ENCODE data around the gene KSR2.
"Not testable (repeated sequence)": the region's sequence is repeated elsewhere in the genome, so short reads cannot be mapped to it uniquely, and the experiment has no call there.

Gene KSR2

DNA sequence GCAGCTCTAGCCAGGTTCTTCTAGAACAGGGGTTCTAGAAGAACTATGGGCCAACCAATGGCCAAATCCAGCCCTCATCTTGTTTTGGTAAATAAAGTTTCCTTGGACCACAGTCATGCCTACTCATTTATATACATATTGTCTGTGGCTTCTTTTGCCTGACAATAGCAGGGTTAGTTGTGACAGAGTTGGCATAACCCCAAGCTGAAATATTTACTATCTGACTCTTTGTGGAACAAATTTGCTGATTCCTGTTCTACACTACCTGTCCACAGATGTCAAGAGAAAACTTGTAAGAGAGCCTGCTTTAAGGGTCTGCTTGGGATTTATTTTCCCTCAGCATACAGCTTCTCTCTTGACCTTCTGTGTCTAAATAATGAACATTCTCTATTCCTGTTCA is 289.0 kb downstream of the KSR2 start:
- no peak for DNase-seq

DNA sequence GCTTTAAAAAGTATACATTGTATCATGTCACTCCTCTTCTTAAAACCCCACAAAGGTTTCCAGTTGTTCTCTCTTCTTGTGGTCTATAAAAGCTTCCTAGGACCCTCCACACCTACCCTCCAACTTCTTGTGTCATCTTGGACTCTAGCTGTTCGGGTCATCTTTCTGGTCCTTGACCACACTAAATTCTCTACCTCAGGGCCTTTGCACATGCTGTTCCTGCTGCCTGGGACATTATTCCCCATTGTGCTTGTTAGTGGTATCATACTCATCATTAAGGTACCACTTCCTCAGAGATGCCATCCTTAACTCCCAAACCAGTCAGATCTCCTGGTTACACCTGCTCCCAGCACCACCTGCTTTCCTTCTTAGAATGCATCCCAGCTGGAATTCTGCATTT is 294.0 kb downstream of the KSR2 start:
- DNase-seq: no peak

DNA sequence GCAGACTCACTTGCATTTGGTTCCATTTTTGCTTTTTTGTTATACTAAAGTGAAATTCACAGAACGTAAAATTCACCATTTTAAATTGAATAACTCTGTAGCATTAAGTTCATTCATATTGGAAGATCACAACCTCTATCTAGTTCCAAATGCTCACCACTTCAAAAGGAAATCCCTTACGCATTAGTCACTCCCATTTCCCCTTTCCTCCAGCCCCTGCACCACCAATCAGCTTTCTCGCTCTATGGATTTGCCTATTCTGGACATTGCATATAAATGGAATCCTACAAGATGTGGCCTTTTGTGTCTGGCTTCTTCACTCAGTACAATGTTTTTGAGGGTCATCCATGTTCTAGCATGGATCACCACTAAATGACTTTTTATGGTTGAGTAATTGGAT is 294.5 kb downstream of the KSR2 start:
- DNase-seq: no peak

DNA sequence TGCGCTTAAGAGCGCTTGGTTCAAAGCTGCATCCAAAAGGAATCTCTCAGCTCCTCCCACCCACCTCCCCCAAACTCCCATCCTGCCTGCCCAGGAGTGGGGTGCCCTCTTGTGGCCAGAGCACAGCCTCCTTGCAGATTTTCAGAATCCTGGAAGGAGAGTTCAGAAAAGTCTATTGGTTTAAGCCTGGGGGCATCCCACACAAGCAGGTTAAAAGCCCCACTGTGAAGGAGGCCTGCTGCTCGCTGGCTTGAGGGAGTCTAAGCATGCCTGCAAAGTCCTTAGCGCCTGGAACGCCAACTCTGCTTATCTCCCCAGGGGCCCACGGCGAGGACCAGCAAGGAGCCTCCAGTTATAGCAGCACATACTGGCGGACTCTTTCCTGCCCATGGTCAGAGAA is 297.1 kb downstream of the KSR2 start:
- no peak for DNase-seq

DNA sequence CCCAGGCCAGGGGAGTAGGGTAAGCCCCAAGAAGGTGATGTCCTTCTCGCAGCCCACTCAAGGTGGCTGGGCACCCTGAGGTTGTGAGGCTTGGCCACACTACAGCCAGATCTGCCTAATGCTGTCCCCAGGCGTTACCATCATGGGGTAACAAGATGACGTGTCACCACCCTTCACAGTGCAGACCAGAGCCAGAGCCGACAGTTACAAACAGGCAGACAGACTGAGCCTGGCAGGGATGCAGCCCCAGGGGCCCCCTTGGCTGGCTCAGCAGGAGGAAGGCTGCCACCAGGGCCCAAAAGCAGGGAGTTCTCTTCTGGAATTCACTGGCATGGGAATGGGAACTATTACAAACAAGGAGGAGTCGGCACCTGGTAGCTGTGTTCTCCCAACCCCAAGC is 304.6 kb downstream of the KSR2 start:
- no peak for DNase-seq

DNA sequence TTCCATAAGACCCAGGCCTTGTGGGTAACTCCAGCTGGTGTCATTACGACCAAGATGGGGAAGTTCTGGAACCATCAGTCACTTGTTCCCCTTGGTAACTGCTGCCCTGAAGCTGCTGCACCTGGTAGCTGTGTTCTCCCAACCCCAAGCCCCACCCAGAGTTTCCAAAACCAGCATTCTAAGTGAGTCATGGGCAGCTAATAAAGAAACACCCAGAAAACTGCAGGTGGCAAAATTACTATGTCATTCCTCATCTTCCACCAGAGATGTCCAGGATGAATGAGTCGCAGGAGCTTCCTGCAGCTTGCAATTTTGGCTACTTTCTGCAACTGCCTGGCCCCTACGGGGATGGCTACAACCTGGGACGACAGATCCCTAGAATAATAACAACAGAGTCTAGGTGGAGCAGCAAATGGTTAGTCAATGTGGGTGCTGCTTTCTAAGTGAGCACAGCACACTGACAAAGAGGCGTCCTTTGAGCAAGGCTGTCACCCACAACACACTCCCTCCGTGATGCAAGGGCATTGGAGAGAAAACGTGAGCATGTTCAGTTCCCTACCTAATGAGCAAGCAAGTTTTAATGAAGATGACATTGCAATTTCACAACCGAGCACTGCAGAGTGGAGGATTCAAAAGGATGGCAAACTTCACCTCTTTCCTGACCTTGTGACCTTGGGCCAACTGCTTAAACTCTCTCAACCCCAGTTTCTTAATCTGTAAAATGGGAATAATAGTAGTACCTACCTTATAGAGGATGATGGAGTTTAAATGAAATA is 306.0 kb downstream of the KSR2 start:
- no peak for DNase-seq

DNA sequence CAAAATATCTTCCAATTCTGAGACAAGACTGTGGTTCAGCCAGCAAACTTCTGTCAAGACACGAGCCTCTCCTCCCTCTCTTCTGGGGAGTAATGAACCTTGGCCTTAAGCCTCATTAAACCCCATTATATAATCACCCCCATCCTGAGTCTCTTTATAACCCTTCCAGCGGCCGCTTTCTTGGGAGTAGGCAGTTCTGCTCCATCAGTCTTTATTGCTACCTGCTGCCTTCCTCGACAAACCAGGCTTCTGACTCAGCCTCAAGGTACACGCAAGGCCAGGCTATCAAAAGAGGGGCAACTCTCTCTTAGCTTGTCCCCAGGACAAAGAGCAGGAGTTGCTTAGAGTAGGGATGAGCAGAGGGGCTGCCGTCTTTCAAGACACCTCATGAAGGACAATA is 306.6 kb downstream of the KSR2 start:
- DNase-seq: no peak

DNA sequence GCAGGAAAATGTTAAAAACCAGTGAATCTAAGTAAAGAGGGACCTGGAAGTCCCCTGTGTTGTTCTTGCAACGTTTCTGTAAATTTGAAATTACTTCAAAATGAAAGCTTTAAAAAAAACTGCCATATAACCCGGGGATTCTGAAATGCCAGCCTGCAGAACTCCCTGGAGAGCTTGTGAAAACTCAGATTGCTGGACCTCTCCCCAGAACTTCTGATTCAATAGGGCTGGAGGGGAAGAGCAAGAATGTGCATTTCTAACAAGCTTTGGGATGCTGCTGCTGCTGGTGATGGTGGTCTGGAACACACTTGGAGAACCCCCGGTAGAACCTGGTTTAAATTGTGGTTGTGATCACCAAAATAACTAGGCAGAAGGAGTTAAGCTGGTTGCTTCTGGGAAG is 307.3 kb downstream of the KSR2 start:
- DNase-seq: no peak

DNA sequence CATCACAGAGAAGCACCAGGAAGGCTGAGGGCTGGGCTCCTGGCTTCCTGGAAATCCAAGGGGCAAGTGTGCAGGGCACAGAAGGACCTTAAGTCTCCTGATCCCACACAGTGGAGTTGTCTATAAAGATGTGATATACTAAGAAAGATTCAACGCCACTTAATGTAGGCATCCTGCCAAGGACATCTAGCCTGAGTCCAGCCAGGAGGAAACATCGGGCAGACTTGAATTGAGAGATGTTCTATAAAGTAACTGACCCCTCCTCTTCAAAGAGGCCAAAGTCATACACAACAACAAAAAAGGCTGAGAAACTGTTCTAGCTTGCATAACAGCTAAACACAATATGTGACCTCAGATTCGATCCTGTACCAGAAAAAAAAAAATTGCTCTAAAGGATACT is 307.9 kb downstream of the KSR2 start:
- DNase-seq: no peak

DNA sequence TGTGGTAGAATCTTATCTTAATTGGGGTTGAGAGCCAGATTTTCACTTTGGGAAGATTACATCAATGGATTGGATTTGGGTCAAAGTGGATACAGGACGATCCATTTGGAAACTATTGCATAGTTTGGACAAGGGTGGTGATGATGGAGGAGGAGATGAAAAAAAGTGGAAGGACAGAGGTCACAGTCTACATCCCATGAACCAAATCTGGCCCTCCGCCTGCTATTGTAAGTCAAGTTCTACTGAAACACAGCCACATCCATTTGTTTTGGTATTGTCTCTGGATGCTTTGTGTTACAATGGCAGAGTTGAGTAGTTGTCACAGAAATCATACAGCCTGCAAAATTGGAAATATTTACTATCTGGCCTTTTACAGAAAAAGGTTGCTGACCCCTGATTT is 310.6 kb downstream of the KSR2 start:
- DNase-seq: no peak

DNA sequence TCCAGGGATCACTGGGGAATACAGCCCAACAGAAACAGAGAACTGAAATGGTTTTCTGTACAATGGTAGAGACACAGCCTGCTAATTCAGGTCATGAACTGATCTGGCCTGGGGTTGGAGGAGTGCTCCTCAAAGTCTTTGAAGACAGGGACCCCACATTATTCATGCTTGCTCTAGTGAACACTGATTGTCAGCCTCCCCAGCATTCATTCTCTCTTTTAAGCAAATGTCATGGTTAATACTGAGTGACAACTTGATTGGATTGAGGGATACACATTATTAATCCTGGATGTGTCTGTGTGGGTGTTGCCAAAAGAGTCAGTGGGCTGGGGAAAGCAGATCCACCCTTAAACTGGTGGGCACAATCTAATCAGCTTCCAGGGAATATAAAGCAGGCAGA is 319.0 kb downstream of the KSR2 start:
- DNase-seq: no peak

DNA sequence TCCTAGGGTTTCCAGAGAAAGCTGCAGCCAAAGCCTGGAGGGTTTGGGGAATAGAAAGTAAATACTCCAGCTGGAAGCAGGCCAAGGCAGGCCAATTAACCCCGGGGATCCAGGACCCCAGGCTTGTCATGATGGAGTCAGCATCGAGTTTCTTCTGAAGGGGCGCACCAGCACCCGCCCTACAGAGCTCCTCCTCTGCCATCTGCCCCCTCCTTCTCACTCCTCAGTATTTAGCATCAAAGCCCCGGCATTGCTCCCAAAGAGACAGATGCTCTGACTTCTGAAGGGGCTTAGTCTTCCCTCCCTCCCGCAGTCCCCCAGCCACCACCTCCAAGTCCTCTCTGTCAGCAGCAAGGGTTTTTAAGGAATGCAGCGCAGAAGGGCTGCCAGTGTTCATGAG is 322.3 kb downstream of the KSR2 start:
- DNase-seq: no peak

DNA sequence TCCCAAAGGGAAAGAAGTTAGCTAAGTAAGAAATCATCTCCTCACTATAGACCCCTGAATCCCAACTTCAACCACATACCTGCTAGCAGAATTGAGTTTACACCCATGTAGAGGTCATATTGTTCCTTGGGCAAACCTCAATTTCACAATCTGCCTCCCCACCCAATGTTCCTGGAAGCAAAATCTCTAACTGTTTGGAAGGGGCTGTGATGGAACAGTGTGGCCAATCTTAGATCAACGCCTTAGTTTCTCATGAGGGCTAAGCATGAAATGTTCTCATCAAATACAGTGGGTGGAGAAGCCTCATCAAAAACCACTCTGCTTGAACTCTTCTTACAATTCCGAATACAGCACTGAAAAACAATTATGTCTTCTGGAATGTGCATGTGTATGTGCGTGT is 323.3 kb downstream of the KSR2 start:
- DNase-seq: no peak

DNA sequence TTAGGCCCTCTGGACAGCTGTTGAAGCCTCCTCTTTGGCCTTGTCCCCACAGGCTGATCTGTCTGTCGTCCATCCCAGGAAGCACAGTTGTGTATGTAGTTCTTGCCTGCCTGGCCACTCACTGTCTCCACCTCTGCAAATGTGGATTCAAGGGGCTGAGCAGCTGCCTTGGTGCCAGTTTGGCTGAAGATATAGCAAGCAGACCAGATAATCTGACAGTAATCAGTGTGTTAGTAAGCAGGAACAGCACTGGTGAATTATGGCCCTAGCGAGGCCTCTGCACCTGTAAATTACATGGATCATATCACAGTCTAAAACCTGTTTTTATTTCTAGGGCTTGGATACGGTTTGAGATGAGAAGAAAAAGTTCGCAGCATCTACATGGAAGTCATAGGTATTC is 324.8 kb downstream of the KSR2 start:
- no peak for DNase-seq

DNA sequence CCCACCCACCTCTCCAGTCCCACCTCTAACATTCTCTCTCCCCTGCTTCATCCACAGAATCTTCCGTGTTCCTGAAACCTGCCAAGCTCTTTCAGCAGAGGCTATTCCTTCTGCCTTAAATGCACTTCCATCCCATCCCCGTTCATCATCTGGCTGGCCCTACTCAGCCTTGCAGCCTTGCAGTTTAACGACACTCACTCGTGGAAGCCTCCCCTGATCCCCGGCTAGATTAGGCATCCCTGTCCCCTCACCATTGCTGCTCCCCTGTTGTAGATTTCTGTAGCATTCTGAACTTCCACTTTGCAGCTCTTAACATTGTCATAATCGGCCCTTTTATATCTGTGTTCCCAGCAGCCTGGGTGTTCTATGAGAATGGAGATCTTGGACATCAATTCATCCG is 326.9 kb downstream of the KSR2 start:
- DNase-seq: no peak

DNA sequence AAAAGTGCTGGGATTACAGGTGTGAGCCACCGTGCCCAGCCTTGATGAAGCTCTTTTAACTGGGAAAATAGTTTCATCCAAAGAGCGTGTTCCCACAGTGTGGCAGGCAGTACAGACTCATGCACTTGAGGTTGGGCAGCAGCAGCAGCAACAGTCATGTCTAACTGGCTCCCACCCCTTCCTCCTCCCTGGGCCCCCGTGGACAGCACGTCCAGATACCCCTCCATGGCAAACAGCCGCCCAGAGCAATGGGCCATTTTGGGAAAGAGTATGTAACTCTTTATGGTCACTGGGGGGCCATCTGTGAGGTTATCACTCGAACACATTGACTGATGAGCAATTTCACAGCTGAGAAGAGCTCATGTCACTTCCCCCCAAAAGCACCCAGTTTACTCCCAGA is 328.3 kb downstream of the KSR2 start:
- DNase-seq: no peak

DNA sequence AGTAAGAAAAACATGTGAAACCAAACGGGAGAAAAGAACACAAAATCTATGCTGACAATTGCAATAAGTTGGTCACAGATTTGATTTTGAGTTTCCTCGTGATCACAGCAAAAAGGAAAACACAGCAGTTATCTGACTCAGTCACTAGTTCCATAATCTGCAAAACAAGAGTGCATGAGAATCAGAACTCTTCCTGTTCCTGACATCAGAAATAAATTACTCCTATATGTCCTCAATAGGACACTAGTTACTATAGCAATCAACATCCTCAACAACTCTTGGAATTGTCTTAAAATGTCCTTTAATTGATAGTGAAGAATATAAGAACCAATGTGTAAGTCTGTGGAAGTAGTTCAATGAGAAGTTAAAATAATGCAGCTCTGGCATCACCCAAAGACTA is 339.3 kb downstream of the KSR2 start:
- no peak for DNase-seq

DNA sequence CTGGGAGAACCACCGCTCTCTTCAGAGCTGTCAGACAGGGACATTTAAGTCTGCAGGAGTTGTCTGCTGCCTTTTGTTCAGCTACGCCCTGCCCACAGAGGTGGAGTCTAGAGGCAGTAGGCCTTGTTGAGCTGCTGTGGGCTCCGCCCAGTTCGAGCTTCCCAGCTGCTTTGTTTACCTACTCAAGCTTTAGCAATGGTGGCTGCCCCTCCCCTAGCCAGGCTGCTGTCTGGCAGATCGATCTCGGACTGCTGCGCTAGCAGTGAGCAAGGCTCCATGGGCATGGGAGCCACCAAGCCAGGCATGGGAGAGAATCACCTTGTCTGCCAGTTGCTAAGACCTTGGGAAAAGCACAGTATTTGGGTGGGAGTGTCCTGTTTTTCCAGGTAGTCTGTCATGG is 340.1 kb downstream of the KSR2 start:
- DNase-seq: not testable (repeated sequence)

DNA sequence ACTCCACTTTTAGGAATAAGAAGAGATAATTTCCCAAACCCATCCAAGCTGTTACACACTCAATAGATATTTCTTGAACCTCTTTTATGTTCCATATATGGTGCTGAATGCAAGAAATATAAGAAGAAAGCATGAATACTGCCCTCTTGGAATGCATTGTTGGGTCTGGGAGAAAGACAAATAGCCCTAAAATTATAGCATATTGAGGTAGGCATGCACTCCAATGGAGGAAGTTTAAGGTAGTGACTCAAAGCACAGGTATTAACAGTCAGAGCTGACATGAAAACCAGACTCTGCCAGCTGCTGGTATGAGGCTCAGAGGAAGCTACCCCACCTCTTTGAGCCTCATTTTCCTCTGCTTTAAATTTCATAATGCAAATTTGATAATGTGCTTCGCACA is 346.0 kb downstream of the KSR2 start:
- no peak for DNase-seq

DNA sequence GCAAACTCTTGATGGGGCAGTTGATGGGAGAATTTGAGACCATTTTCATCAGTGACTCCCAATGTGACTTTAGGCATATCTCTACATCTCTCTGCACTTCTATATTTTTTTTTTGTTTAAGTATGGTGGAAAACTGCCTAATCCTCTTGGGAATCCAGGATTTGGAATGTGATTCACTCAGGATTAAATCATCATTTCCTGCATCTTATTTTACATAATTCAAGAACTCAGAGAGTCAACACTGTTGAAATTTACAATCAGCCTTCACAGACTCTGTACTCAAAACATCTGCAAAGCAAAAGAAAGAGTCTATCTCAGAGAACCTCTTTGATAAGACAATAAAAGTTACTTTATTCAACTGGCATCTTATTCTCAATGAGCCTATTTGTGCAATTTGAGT is 346.7 kb downstream of the KSR2 start:
- DNase-seq: no peak

DNA sequence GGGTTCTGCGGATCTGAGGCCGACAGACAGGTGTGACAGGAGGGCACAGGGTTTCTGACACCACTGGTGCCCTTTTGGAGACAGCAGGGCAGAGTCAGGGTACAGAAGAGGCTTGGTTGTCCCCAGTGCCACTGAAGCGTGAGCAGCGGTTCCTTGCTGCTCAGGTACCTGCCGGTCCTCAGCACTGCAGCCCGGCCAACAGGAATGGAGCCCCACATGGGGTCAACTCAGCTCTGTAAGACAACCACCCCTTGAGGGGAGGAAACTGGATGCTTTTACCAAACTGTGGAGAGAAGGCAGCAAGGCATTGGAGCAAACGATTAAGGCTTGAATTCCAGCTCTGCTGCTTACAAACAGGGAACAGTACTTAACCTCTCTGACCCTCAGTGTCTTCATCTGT is 361.0 kb downstream of the KSR2 start:
- no peak for DNase-seq

DNA sequence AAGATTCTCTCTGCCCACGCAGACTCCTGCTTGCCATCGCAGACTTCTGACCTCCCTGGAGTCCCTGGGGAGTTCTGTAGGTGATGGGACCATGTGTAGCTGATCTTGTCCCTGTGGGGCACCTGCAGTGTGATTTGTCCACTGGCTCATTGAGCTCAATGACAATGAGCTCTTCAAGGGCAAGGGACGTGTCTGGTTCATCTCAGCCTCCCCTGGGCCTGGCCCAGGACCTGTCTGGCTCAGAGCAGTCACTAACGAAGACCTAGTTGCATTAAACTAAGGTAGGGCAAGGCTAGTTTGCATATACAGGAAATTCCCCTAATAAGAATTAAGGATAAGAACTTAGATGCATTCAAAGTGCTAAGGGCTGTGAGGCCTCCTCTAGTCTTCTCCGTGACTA is 361.8 kb downstream of the KSR2 start:
- DNase-seq: no peak

DNA sequence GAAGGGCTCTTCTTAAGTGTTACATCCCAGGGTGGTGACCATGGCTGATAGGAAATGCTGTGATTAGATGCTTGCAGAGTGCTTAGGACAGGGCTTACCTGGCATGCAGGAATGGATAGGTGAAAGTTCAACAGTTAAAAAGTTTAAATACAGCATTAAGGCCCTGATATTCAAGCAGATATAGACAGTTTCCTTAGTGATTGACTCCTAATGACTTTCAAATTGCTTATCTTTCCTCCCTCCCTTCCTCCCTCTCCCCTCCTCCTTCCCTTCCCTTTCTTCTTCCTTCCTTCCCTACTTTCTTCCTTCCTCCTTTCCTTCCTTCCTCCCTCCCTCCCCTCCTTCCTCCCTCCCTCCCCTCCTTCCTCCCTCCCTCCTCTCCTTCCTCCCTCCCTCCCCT is 362.8 kb downstream of the KSR2 start:
- no peak for DNase-seq

DNA sequence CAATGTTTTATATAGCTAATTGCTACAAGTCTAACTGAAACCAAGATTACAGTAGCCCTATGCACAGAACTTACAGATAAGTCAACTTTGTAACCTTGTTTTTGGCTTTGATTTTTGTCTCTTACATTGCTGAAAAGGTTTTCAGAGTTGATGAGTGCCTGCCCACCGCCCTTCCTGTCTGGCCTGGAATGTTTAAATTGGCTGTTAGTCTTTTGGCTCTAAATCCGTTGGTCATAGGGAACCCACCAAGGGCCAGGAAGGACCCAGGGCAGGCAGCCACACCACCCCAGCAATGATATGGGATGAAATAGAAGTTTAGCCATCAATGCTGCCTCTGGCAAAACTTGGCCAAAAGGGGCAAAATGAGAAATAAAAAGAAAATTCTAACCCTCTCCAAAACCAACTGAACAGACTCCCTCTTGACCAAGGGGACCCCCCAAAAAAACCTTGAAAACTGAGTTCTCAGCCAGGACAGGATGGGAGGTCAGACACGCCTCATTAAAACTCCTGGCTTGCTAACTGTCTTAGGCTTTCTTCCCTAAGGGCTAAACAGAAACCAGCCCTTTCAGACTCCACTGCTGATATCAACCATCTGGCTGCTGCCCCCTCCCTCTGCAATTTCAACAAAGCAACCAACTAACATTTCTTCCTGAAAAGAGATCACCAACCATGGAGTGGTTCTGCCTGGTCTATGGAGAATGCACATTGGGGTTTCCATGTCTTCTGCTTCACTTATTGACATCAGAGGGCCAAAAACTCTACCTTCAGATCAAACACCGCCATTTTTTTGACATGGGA is 365.3 kb downstream of the KSR2 start:
- DNase-seq: no peak

DNA sequence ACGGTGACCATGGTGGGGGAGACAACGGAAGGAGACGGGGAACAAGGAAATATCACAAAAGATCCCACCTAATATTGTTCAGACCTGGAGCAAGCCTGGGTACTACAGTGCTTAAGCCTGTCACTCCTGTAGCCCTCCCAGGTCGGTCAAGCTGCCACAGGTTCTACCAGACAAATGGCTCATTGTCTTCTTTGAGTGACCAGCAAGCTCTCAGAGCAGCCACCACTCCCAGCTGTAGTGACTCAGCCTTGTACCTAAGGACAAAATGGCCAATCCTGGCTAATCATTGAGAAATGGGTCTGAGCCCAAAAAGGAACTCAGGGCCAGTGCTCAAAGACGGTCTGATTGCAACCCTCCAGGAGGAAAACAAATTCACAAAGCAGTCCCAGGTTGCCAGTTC is 368.9 kb downstream of the KSR2 start:
- DNase-seq: no peak
